Peyer's patch (tissue), 4 donors: ENCODE results near the gene PWWP2B. TPM values are rescaled to one million over a fixed set of nuclear protein-coding genes. Genes with fewer than 3 reads are reported as not detected.

Experiments
- DNase-seq, 3 donors: peaks; one replicate each; pipeline ENCODE4 v3.0.0-alpha.2; 2017 to 2019
- H3K27ac ChIP-seq, 4 donors: fragments of 200-600 bp; sonication (generic); one replicate each; pipeline ENCODE4 v1.5.1; 2016 to 2019
- H3K27me3 ChIP-seq, 2 donors: fragments of 200-600 bp; sonication (generic); one replicate each; pipeline ENCODE4 v1.5.1; 2019
- H3K36me3 ChIP-seq, 3 donors: fragments of 200-600 bp; sonication (generic); one replicate each; pipeline ENCODE4 v1.5.1; 2016 to 2019
- H3K4me1 ChIP-seq, 4 donors: fragments of 200-600 bp; sonication (generic); one replicate each; pipeline ENCODE4 v1.5.1; 2016 to 2019
- H3K4me3 ChIP-seq, 4 donors: fragments of 200-600 bp; sonication (generic); 1 replicate in 3 of 4; 2 replicates in 1 of 4; pipeline ENCODE4 v1.5.1; 2016 to 2019; ENCODE audit warnings: mild to moderate bottlenecking in 1 of 4
- H3K9me3 ChIP-seq, 4 donors: fragments of 200-600 bp; sonication (generic); one replicate each; pipeline ENCODE4 v1.5.1; 2016 to 2019; ENCODE audit warnings: mild to moderate bottlenecking in 1 of 4
- CTCF ChIP-seq, 6 experiments: fragments of 450-650 bp in 4 of 6; fragments of 200-600 bp in 2 of 6; sonication (generic) in 1 of 6; IDR thresholded peaks; one replicate each; pipeline ENCODE4 v1.5.1; 2017 to 2019; ENCODE audit warnings: antibody characterized with exemption in 6 of 6, mild to moderate bottlenecking in 3 of 6, moderate library complexity in 1 of 6
- POLR2A ChIP-seq, 2 donors: fragments of 450-650 bp; IDR thresholded peaks; one replicate each; pipeline ENCODE4 v1.5.1; 2017; ENCODE audit warnings: antibody characterized with exemption in 2 of 2, mild to moderate bottlenecking in 2 of 2, moderate library complexity in 2 of 2
- total RNA-seq, 4 donors: library from RNA; depleted of rRNA; stranded (reverse); fragments of >200 nt; gene quantifications; one replicate each; pipeline ENCODE4 v1.1.0, GENCODE V29; 2016

The PWWP2B gene
- total RNA-seq, 4 donors from 2014 or later, result 11.4 to 19.2 (median 15.1) TPM

GRCh38 chr10:132389433-132390169 lies 7.4 kb upstream of the PWWP2B start:
- no peaks in the 10 kb centered on the region for H3K36me3 ChIP-seq
- H3K27me3 ChIP-seq, result no peaks in the 10 kb centered on the region
- peaks cover 0 to 18% (median 13%) of the 10 kb centered on the region in 4 donors for H3K4me1 ChIP-seq
- no peaks in the 10 kb centered on the region for H3K9me3 ChIP-seq
- H3K4me3 ChIP-seq, result no peak overlapping the region
- DNase-seq, result peak in 2 of 3 donors; percentile 45 to 57
- TF ChIP-seq POLR2A (IDR thresholded peaks at IDR 0.05) (no peak), CTCF (IDR thresholded peaks at IDR 0.05) (no peak)
- peak overlapping the region in 1 of 4 donors; percentile 25 for H3K27ac ChIP-seq

- peak in 1 of 3 donors; percentile 18 for DNase-seq
- H3K9me3 ChIP-seq, result no peaks in the 10 kb centered on the region
- TF ChIP-seq CTCF (IDR thresholded peaks at IDR 0.05), result no peak
- no peak for TF ChIP-seq POLR2A (IDR thresholded peaks at IDR 0.05)
- H3K27me3 ChIP-seq, result no peaks in the 10 kb centered on the region
- H3K4me3 ChIP-seq, result no peak overlapping the region
- H3K36me3 ChIP-seq, result no peaks in the 10 kb centered on the region
- no peak overlapping the region for H3K27ac ChIP-seq
- peaks cover 0 to 25% (median 13%) of the 10 kb centered on the region in 4 donors for H3K4me1 ChIP-seq
Measured at GRCh38 chr10:132390170-132390920, 6.7 kb upstream of the PWWP2B start.

- no peaks in the 10 kb centered on the region for H3K36me3 ChIP-seq
- no peaks in the 10 kb centered on the region for H3K27me3 ChIP-seq
- H3K4me1 ChIP-seq, result peaks cover 0 to 32% (median 17%) of the 10 kb centered on the region in 4 donors
- no peak overlapping the region for H3K4me3 ChIP-seq
- no peaks in the 10 kb centered on the region for H3K9me3 ChIP-seq
- TF ChIP-seq CTCF (IDR thresholded peaks at IDR 0.05) (no peak), POLR2A (IDR thresholded peaks at IDR 0.05) (no peak)
- H3K27ac ChIP-seq, result no peak overlapping the region
- peak in 2 of 3 donors; percentile 41 to 44 for DNase-seq
Measured at GRCh38 chr10:132390921-132391675, 5.9 kb upstream of the PWWP2B start.

GRCh38 chr10:132391676-132392020 lies 5.4 kb upstream of the PWWP2B start:
- H3K4me1 ChIP-seq, result peaks cover 0 to 32% (median 18%) of the 10 kb centered on the region in 4 donors
- H3K27me3 ChIP-seq, result no peaks in the 10 kb centered on the region
- no peaks in the 10 kb centered on the region for H3K36me3 ChIP-seq
- peak in 2 of 3 donors; percentile 38 to 40 for DNase-seq
- no peak overlapping the region for H3K27ac ChIP-seq
- no peak overlapping the region for H3K4me3 ChIP-seq
- no peaks in the 10 kb centered on the region for H3K9me3 ChIP-seq
- no peak for TF ChIP-seq CTCF (IDR thresholded peaks at IDR 0.05)
- TF ChIP-seq POLR2A (IDR thresholded peaks at IDR 0.05), result no peak

GRCh38 chr10:132392184-132392800 lies 4.7 kb upstream of the PWWP2B start:
- Histone ChIP-seq H3K27me3 (no peaks in the 10 kb centered on the region), H3K36me3 (no peaks in the 10 kb centered on the region), H3K4me1 (peaks cover 0 to 32% (median 18%) of the 10 kb centered on the region in 4 donors), H3K27ac (no peak overlapping the region), H3K4me3 (no peak overlapping the region), H3K9me3 (no peaks in the 10 kb centered on the region)
- TF ChIP-seq CTCF (IDR thresholded peaks at IDR 0.05) (no peak), POLR2A (IDR thresholded peaks at IDR 0.05) (no peak)
- DNase-seq, result peak in 2 of 3 donors; percentile 3 to 21
